GM18526 (cell line): ENCODE measurements around the gene FXYD1.

Experiments
- POLR2A ChIP-seq: IDR thresholded peaks from 3 replicates; pipeline ENCODE4 v1.6.1; 2011; ENCODE audit not compliant: insufficient read length; ENCODE audit errors: extremely low read depth

The FXYD1 gene

DNA sequence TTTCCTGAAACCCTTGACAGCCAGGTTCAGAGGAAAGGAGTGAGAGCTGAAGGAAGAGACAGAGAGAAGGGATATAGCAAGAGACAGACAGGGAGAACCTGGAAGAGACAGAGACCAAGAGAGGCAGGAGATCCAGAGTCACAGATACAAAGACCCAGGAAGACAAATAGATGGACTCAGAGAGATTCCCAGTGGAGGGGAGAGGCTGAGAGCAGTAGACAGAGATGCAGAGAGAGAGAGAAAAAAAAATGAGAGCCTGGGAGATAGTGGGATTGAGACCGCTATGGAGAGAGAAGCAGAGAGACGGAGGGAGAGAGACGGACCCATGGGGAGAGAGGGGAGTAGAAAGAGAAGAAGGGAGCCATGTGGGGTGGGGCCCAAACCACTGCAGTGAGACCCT lies 5.2 kb downstream of the FXYD1 start:
- TF ChIP-seq POLR2A = no peak

DNA sequence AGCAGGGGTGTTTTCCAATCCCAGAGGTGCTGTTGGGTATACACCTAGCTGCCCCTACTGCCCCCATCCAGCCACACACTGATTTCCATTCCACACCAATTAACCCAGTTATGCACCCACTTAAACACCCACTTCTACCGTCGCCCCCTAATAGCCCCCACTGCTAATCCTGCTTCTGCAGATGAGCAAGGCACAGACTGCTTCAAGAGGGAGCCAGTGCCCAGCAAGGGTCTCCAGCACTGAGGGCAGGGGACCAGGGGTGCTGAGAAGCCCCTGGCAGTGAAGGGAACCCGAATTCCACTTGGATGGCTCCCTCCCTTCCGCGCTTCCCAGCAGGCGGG lies 5.6 kb downstream of the FXYD1 start:
- TF ChIP-seq POLR2A = no peak

DNA sequence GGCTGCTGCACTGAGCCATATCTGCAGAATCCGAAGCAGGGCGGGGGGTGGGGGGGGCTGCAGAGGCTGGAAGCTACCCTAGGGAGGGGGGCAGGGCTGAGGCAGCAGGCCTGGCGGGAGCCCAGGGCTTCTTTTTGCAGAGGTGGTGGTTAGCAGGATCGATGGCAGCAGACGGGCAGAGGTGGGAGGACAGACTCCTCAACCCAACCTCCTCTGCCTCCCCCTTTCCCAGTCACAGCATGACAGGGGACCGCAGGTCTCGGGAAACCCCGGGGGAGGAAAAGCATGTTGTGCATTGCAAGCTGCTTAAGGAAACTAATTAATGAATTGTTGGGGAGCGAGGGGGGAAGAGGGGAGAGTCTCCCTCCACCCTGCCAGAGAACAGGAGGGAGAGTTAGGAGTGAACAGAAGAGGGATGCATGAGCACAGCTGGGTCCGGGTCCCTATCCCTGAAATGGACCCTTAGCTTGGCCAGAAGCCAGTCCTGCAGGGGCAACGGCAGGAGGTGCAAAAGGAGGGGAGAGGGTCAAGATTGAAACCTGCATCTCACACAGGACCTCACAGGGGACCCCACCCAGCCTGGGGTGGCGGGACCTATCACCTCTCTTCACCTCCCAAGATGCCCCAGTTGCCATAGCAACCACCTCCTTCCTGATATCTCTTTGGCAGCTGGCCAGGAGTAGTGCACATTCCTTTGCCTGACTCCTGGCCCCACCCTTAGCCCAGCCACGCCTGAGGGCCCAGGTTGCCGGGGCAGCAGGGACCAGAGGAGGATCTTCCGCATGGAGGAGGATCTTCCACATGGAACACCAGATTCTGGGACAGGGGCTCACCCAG lies 6.2 kb downstream of the FXYD1 start:
- TF ChIP-seq POLR2A = no peak

DNA sequence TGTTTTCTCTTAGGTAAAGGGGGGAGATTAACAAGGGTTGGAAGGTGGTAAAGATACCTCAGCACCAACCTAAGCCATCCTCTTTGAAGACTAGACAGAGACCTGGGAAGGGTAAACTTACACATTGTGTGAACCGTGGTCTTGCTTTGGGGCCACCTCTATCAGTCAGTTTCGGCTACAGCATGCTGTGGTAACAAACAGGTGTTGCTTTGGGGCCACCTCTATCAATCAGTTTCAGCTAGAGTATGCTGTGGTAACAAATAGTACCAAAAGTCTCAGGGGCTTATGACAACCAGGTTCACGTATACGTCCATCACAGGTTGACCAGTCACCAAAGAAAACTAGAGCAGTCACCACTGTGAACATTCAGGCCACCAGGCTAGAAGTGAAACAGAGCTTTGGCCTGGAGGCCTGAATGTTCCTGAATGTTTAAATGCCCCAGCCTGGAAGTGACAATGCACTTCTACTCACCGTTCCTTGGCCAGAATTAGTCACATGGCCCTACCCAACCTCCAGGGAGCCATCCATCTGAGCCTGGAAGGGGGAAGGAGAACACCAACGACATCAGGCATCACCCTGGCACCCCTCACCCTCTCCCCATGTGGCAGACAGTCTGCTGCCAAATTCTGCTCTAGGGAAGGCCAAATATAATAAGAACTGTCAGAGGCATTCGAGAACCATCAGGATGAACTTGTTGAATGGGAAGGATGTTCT lies 8.3 kb downstream of the FXYD1 start:
- TF ChIP-seq POLR2A = no peak

DNA sequence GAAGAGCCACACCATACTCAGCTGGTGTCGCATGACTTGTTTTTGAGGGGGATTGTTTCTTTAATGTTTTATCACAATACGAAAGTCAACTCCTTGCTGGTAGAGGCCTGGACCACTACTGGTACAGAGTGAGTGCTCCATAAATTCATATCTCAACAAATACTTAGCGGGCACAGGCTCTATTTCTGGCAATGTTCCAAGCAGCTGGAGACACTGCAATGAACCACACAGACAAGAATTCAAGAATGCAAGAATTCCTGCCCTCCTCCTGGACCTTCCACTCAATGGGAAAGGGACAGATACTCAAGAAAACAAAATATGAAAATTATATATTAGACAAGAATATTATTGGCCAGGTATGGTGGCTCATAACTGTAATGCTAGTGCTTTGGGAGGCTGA lies 10.8 kb downstream of the FXYD1 start:
- no peak for TF ChIP-seq POLR2A

DNA sequence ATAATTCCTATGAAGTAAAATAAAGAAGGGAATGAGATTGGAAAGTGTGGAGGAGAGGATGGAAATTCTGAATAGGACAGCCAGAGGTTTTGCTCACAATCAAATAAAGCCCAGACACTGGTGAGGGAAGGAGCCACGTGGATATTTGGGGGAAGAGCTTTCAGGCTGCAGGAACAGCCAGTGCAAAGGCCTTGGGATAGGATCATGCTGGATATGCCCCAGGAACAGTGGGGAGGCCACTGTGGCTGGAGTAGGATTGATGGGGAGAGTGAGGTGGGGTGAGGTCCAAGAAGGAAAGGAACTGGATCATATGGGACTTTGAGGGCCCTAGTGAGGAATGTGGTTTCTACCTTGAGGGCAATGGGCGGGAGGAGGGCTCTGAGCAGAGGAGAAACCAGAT lies 11.8 kb downstream of the FXYD1 start:
- no peak for TF ChIP-seq POLR2A

DNA sequence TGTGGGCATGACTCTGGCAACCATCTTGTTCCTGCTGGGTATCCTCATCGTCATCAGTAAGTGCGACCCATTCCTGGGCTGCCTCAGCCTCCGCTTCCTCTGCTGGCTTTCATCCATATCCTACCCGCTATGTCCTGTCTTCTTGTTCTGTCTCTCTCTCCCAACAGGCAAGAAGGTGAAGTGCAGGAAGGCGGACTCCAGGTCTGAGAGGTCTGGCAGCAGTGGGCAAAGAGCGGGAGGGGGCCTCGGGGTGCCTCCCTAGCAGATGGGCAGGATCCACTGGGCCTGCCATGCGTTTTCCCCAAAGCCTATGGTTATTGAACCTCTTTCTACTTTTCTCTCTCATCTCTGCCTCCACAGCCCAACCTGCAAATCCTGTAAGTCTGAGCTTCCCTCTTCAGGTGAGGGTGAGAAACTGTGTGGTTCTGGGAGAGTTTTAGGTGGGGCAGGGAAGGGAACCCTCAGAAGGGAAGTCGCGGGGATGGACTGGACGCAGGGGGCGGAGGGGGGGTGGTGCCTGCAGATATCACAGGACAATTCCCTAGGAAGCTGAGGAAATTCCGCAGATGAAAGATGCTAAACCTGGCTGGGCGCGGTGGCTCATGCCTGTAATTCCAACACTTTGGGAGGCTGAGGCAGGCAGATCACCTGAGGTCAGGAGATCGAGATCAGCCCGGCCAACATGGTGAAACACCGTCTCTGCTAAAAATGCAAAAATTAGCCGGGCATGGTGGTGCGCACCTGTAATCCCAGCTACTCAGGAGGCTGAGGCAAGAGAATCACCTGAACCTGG lies 12.8 kb downstream of the FXYD1 start:
- no peak for TF ChIP-seq POLR2A

DNA sequence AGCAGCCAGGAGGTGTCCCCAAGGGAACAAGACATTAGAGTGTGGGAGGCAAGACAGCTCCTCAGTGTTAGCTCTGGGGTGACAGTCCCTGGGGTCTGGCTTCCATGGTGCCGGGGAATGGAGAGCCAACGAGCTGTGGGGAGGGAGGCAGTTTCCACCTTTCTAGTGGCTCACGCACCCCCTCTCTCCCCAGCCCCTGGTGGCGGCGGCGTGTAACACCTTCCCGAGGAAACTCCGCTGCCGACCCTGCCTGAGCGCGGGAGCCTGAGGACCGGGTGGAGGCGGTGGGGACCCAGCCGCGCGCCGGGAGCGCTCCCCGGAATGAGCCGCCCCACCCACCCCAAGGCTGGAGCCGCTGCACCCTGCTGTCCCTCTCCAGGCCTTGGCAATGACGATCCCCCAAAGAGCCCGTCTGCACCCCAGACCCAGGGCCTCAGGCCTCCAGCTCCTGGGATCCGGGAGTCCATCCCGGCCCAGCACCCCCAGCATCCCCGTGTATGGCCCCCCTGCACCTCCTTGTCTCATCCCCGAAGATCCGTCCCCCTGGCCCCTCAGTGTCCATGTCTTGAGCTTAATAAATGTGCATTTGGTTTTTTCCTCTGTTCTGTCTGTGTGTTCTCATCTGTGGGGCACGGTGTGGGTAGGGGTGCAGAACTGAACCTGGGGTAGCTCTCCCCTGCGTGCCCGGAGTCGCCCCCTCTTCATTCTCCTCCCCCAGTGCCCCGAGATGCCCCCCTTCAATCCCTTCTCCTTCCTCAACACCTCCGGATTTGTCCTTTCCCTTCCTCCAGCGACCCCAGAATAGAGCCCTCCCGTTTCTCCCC lies 15.3 kb downstream of the FXYD1 start:
- TF ChIP-seq POLR2A = no peak

DNA sequence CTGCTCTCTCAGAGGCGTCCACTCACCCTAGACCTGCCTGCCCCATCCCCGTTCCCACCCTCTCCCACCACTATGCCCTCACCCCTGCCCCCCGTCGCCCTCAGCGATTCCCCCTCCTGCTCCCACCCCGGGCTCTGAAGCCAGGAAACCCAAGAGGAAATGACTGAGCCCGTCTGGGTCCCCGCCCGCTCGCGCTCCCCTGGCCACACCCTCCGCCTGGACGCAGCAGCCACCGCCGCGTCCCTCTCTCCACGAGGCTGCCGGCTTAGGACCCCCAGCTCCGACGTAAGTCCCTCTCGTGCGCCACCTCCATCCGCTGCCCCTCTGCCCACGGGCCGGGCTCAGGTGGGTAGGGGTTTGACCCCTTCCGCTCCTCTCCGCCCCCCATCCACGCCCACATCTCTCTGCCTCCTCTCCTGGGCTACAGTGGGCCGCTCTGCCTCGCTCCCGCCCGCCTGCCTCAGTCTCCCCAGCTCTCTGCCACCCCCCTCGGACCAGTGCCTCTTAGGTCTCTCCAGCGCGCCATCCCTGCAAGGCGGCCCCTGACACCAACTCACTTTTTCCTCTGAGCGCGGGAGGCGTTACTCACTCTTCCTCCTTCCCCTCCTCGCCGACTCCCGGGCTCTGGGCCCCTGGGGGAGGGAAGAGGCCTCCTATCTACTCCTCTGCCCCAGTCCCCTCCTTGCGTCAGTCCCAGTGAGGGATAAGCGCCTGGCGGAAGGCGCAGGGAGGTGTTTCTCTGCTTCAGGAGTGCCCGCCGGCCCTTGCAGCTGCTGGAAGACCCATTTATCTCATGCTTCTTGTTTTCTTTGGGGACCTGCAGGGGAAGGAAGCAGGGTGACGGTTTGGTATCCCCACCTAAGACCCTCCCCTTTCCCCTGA lies 16.1 kb downstream of the FXYD1 start, which contains the start of gene FXYD5:
Gene FXYD5, plus strand, starts transcription at position 211 of the 882 bp plus-strand sequence. CDS start 816 bp downstream, outside the sequence.
- peak; percentile 54 for TF ChIP-seq POLR2A

DNA sequence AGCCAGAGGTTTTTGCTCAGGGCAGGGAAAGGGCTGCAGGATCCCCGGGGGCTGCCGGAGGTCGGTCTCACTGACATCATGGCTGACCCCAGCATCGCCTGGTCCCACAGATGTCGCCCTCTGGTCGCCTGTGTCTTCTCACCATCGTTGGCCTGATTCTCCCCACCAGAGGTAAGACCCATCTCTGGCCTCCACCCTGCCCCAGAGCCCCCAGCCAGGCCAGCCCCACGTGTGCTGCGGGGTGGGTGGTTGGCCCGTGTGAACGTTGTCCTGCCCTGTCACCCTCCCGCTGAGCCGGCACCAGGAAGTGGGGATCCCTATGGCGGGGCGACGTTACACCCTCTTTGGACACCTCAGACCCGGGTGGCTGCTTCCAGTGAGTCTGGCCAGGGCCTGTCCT lies 16.8 kb downstream of the FXYD1 start:
- TF ChIP-seq POLR2A = no peak

DNA sequence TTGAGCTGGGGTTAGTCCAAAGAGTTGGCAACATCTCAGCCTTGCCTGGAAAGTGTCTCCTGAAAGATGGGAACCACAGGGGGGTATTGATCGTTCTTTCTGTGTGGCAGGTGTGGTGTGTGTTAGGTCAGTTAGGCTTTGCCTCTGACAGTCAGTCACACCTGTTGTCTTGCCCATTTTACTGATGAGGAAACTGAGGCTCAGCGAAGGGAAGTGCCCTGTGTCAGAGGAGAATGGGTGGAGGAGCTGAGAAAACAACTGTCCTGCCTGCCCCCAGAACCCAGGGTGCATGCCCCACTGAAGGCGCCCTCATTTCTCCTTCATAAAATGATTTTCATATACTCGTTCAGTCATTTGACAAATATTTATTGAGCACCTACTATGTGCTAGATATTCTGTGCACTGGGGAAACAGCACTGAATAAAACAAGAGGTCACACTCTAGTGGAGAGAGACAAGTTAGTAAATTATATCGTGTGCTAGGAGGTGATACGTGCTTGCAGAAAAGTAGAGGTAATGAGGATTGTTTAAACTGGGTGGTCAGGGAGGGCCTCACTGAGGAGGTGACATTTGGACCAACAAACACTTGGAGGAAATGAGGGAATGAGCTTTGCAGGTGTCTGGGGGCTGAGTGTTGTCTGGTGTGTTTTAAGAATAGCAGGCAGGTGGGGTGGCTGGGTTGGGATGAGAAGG lies 17.5 kb downstream of the FXYD1 start:
- TF ChIP-seq POLR2A = no peak

DNA sequence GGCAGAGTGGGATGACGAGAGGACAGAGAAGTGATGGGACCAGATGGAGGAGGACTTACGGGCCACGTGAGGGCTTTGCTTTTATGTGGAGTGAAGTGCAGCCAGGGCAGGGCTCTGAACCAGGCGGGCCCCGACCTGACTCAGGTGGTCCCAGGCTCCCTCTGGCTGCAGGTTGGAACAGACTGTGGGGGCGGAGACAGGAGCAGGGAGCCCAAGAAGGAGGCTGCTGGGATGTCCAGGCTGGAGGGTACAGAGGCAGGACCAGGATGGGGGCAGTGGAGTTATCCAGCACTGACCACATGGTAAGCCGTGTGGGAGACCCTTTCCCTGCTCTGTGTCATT lies 18.0 kb downstream of the FXYD1 start:
- TF ChIP-seq POLR2A = no peak

DNA sequence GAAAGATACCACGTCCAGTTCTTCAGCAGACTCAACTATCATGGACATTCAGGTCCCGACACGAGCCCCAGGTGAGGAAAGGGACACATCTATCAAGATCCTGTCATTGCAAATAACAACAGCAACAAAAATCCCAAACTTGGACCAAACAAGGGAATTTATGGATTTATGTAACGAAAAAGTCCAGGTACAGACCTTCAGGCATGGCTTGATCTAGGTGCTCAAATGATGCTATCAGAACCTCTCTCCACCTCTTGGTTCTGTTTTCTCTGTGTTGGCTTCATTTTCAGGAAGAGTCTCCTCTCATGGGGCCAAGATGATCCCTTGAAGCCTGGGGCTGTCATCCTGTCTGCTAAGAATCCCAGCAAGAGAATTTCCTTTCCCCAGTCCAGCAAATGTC lies 18.8 kb downstream of the FXYD1 start:
- TF ChIP-seq POLR2A = no peak
